ENCODE measurements around the gene HMCN2. TPM values are rescaled to one million over a fixed set of nuclear protein-coding genes. Genes with fewer than 3 reads are reported as not detected.
A peak's percentile ranks its signal among the peaks of the same experiment; 100 is the strongest.

HMCN2 gene
- under 0.01 TPM in 1 of 2 replicates, not detected in the other for total RNA-seq (2014; rRNA removed; shearing (Covaris generic))

GRCh38 chr9:130265431-130266235 is at the start of gene HMCN2:
Gene HMCN2 (plus strand): TSS chr9:130265760. CDS start chr9:130265879, 119 bp downstream.
- no peak for DNase-seq (ENCODE audit: low spot score)

GRCh38 chr9:130217838-130218237 is 47.7 kb upstream of the HMCN2 start:
- no peak for DNase-seq (ENCODE audit: low spot score)

GRCh38 chr9:130219661-130220096 is 45.9 kb upstream of the HMCN2 start:
- DNase-seq (ENCODE audit: low spot score) = no peak

GRCh38 chr9:130220352-130220751 is 45.2 kb upstream of the HMCN2 start:
- no peak for DNase-seq (ENCODE audit: low spot score)

- DNase-seq (ENCODE audit: low spot score) = no peak
These were observed 42.7 kb upstream of the HMCN2 start for GRCh38 chr9:130222833-130223232.

- no peak for DNase-seq (ENCODE audit: low spot score)
These were observed 40.5 kb upstream of the HMCN2 start for GRCh38 chr9:130225071-130225470.

GRCh38 chr9:130225586-130225985 is 40.0 kb upstream of the HMCN2 start:
- DNase-seq (ENCODE audit: low spot score) = no peak

GRCh38 chr9:130226112-130226511 is 39.4 kb upstream of the HMCN2 start:
- DNase-seq (ENCODE audit: low spot score) = no peak

- DNase-seq (ENCODE audit: low spot score) = no peak
These were observed 37.7 kb upstream of the HMCN2 start for GRCh38 chr9:130227833-130228232.

- DNase-seq (ENCODE audit: low spot score) = no peak
These were observed 35.8 kb upstream of the HMCN2 start for GRCh38 chr9:130229759-130230158.

GRCh38 chr9:130230631-130231030 is 34.9 kb upstream of the HMCN2 start:
- DNase-seq (ENCODE audit: low spot score) = no peak

- DNase-seq (ENCODE audit: low spot score) = no peak
These were observed 32.5 kb upstream of the HMCN2 start for GRCh38 chr9:130232899-130233586.

GRCh38 chr9:130233587-130233945 is 32.0 kb upstream of the HMCN2 start:
- DNase-seq (ENCODE audit: low spot score) = no peak

GRCh38 chr9:130234340-130235260 is 31.0 kb upstream of the HMCN2 start:
- DNase-seq (ENCODE audit: low spot score) = no peak

- peak; percentile 64 for DNase-seq (ENCODE audit: low spot score)
These were observed 29.8 kb upstream of the HMCN2 start for GRCh38 chr9:130235558-130236435.

GRCh38 chr9:130236436-130236985 is 29.0 kb upstream of the HMCN2 start:
- DNase-seq (ENCODE audit: low spot score) = no peak

- no peak for DNase-seq (ENCODE audit: low spot score)
These were observed 28.5 kb upstream of the HMCN2 start for GRCh38 chr9:130237076-130237475.

- DNase-seq (ENCODE audit: low spot score) = no peak
These were observed 27.6 kb upstream of the HMCN2 start for GRCh38 chr9:130237763-130238524.

GRCh38 chr9:130239363-130239695 is 26.2 kb upstream of the HMCN2 start:
- no peak for DNase-seq (ENCODE audit: low spot score)

- no peak for DNase-seq (ENCODE audit: low spot score)
These were observed 25.8 kb upstream of the HMCN2 start for GRCh38 chr9:130239741-130240241.

Data from HT-29 (cell line).